HepG2 (cell line): ENCODE data around the gene MRPL42. TPM values are rescaled to one million over a fixed set of nuclear protein-coding genes. Genes with fewer than 3 reads are reported as not detected.
A peak's percentile ranks its signal among the peaks of the same experiment; 100 is the strongest.

ENCODE experiments used
- ATAC-seq: fragments of 200-7000 bp; cut with Tn5 transposase; 3 replicates; pipeline ENCODE4 v1.9.1; 2020; ENCODE audit warnings: mild to moderate bottlenecking, moderate library complexity
- Bru-seq: library from RNA; stranded (reverse); fragments of 400-500 nt; gene quantifications from one replicate; lab custom pipeline; 2021; lab: Mats Ljungman, UMichigan
- BruChase-seq, 2 experiments: library from RNA; stranded (reverse); fragments of 400-500 nt; gene quantifications; one replicate each; lab custom pipeline; 2021; lab: Mats Ljungman, UMichigan
- BruUV-seq: library from RNA; stranded (reverse); fragments of 400-500 nt; replicated peaks from 2 replicates; lab custom pipeline; 2021; lab: Mats Ljungman, UMichigan
- CTCF ChIA-PET: fragments of 300-600 bp; formaldehyde crosslinking; extraction: SDS; loops from one replicate; lab custom pipeline; 2021; ENCODE audit warnings: low total read pairs, inconsistent platforms, low intra/inter-chr PET ratio; lab: Yijun Ruan, JAX
- POLR2A ChIA-PET: fragments of 350-600 bp; sonication (Branson Sonifier 250); formaldehyde crosslinking; loops from one replicate; lab custom pipeline; 2020; ENCODE audit warnings: antibody characterized with exemption, inconsistent platforms; lab: Yijun Ruan, JAX
- DNase-seq: peaks from one replicate; pipeline ENCODE4 v3.0.0-alpha.2; 2015; ENCODE audit warnings: low spot score
- FAIRE-seq: peaks from 3 replicates; lab custom pipeline; 2011; peaks lifted over from hg19 to GRCh38; lab: Jason Lieb, UNC
- H2AFZ ChIP-seq: one replicate; pipeline ENCODE4 v1.6.1; 2011; ENCODE audit warnings: low read length, inconsistent platforms
- H3K27ac ChIP-seq: fragments of 300-600 bp; 3 replicates; pipeline ENCODE4 v1.8.0; 2011; ENCODE audit warnings: mixed run types, mild to moderate bottlenecking, mixed read lengths, low read length, inconsistent platforms; ENCODE audit not compliant: insufficient read depth; ENCODE audit errors: extremely low read length
- H3K27me3 ChIP-seq, 2 experiments: fragments of 200-600 bp in 1 of 2; 2 replicates in 1 of 2; 3 replicates in 1 of 2; pipeline versions ENCODE4 v1.6.0 to v1.8.0; 2011; ENCODE audit warnings: low read length in 2 of 2, mild to moderate bottlenecking in 2 of 2, moderate library complexity in 2 of 2, inconsistent platforms in 1 of 2; ENCODE audit not compliant: insufficient read depth in 2 of 2, control insufficient read depth in 1 of 2
- H3K36me3 ChIP-seq, 2 experiments: fragments of 200-600 bp in 1 of 2; replicated peaks in 1 of 2; 2 replicates in 1 of 2; 3 replicates in 1 of 2; pipeline versions ENCODE4 v1.5.1 to v1.8.0; 2011; ENCODE audit warnings: low read length in 2 of 2, inconsistent platforms in 1 of 2; ENCODE audit not compliant: insufficient read depth in 2 of 2, control insufficient read depth in 1 of 2
- H3K4me1 ChIP-seq: 2 replicates; pipeline ENCODE4 v1.5.1; 2012; ENCODE audit warnings: low read length, inconsistent platforms; ENCODE audit not compliant: insufficient read depth
- H3K4me2 ChIP-seq: 2 replicates; pipeline ENCODE4 v1.6.0; 2011; ENCODE audit warnings: low read depth, low read length, inconsistent platforms
- H3K4me3 ChIP-seq, 3 experiments: fragments of 200-600 bp in 1 of 3; sonication (generic), shearing (Covaris generic) in 1 of 3; replicated peaks in 1 of 3; 2 replicates each; pipeline ENCODE4 v1.5.1; 2011 to 2016; ENCODE audit warnings: low read length in 3 of 3, inconsistent platforms in 2 of 3, low read depth in 2 of 3, mild to moderate bottlenecking in 2 of 3, control low read depth in 1 of 3, mixed read lengths in 1 of 3; ENCODE audit not compliant: insufficient read depth in 1 of 3
- H3K79me2 ChIP-seq: one replicate; pipeline ENCODE4 v1.6.1; 2011; ENCODE audit warnings: low read length, inconsistent platforms; ENCODE audit not compliant: insufficient read depth
- H3K9ac ChIP-seq: 2 replicates; pipeline ENCODE4 v1.6.0; 2011; ENCODE audit warnings: mild to moderate bottlenecking, low read depth, low read length, inconsistent platforms; ENCODE audit not compliant: insufficient read depth
- H3K9me3 ChIP-seq: 2 replicates; pipeline ENCODE4 v1.5.1; 2012; ENCODE audit warnings: mild to moderate bottlenecking, low read length
- H4K20me1 ChIP-seq: 2 replicates; pipeline ENCODE4 v1.6.0; 2011; ENCODE audit warnings: inconsistent platforms, mild to moderate bottlenecking, low read length, moderate library complexity; ENCODE audit not compliant: insufficient read depth
- DNMT3B ChIP-seq: conservative IDR thresholded peaks from 2 replicates; pipeline ENCODE4 v1.6.1; 2016; ENCODE audit warnings: missing biosample characterization, control low read depth
- MED1 ChIP-seq: sonication (generic); formaldehyde crosslinking; IDR thresholded peaks from 2 replicates; pipeline ENCODE4 v1.4.0; 2020; ENCODE audit warnings: missing genetic modification reagents
- NFATC3 ChIP-seq: sonication (generic); formaldehyde crosslinking; IDR thresholded peaks from 2 replicates; pipeline ENCODE4 v1.5.1; 2020; ENCODE audit warnings: mild to moderate bottlenecking, missing genetic modification reagents
- PHF20 ChIP-seq: sonication (generic); formaldehyde crosslinking; IDR thresholded peaks from 2 replicates; pipeline ENCODE4 v1.5.0; 2020; ENCODE audit warnings: mild to moderate bottlenecking, missing genetic modification reagents
- RBM22 ChIP-seq: fragments of 200-400 bp; formaldehyde crosslinking; optimal IDR thresholded peaks from 2 replicates; pipeline ENCODE3; 2017; ENCODE audit warnings: mild to moderate bottlenecking, low read length, moderate library complexity
- TRIM24 ChIP-seq: sonication (generic); formaldehyde crosslinking; IDR thresholded peaks from 2 replicates; pipeline ENCODE4 v1.8.0; 2022; ENCODE audit warnings: mild to moderate bottlenecking, missing genetic modification reagents
- ZNF264 ChIP-seq: sonication (generic); formaldehyde crosslinking; IDR thresholded peaks from 2 replicates; pipeline ENCODE4 v1.4.0; 2020; ENCODE audit warnings: missing genetic modification reagents
- ZNF383 ChIP-seq: sonication (generic); formaldehyde crosslinking; IDR thresholded peaks from 2 replicates; pipeline ENCODE4 v1.4.0; 2020; ENCODE audit warnings: missing genetic modification reagents, mild to moderate bottlenecking, borderline replicate concordance
- ZNF841 ChIP-seq: sonication (generic); formaldehyde crosslinking; IDR thresholded peaks from 2 replicates; pipeline ENCODE4 v1.8.1; 2023; ENCODE audit warnings: missing genetic modification reagents, borderline replicate concordance
- WGBS: methylation state at CpG from one replicate; pipeline ENCODE4 v1.1.6; 2017; ENCODE audit warnings: low lambda C conversion rate; 5-methylcytosine and 5-hydroxymethylcytosine counted together
- in situ Hi-C: cut with HindIII; loops from 2 replicates; pipeline ENCODE4 v1.10.0; 2017; ENCODE audit warnings: low pct_unique_long_range_greater_than_20kb; ENCODE audit not compliant: extremely low pct_ligation_motif_present
- intact Hi-C: fragments of 100-400 bp; cut with micrococcal nuclease; formaldehyde crosslinking; loops from one replicate; pipeline ENCODE4 v1.10.0; 2022; ENCODE audit not compliant: unreplicated experiment
- long read RNA-seq, 2 experiments: library from RNA in 1 of 2; library from polyadenylated mRNA in 1 of 2; stranded (forward) in 1 of 2; unstranded in 1 of 2; transcript quantifications; one replicate each; pipeline ENCODE4 v2.0.0, GENCODE V29; 2019 to 2022
- polyA minus RNA-seq, 3 experiments: library from RNA; depleted of rRNA, polyadenylated mRNA; stranded (reverse); fragments of >200 nt; gene quantifications; 2 replicates each; pipeline ENCODE4 v1.2.3, GENCODE V29; 2011; ENCODE audit warnings: low replicate concordance in 1 of 3
- polyA plus RNA-seq, 8 experiments: library from polyadenylated mRNA; depleted of rRNA in 3 of 8; stranded (reverse) in 7 of 8; unstranded in 1 of 8; fragments of >200 nt; fragmentation: Illumina TruSeq in 4 of 8; extraction: Trizol in 4 of 8; gene quantifications; 2 replicates each; pipeline versions ENCODE4 v1.2.1 to v1.2.3, GENCODE V29; 2011 to 2016; ENCODE audit warnings: low read depth in 4 of 8, missing spikeins in 1 of 8, mixed read lengths in 1 of 8; ENCODE audit not compliant: insufficient read depth in 1 of 8
- total RNA-seq, 5 experiments: library from RNA; depleted of rRNA; stranded (reverse); fragments of >200 nt; fragmentation: Illumina TruSeq; extraction: Trizol; gene quantifications; 2 replicates each; pipeline ENCODE4 v1.2.3, GENCODE V29; 2016; ENCODE audit warnings: low read depth in 1 of 5
- TF ChIP-seq, protein P1 (sequence below): sonication (generic); formaldehyde crosslinking; IDR thresholded peaks from 2 replicates; pipeline ENCODE4 v1.8.0; 2022; ENCODE audit warnings: missing genetic modification reagents, low read depth, mild to moderate bottlenecking, borderline replicate concordance
- TF ChIP-seq, protein P2 (sequence below): fragments of 450-650 bp; IDR thresholded peaks from 2 replicates; pipeline ENCODE4 v1.6.1; 2017; ENCODE audit warnings: mild to moderate bottlenecking
- TF ChIP-seq, protein P3 (sequence below): sonication (generic); formaldehyde crosslinking; conservative IDR thresholded peaks from 2 replicates; pipeline ENCODE4 v1.4.0; 2020; ENCODE audit warnings: missing genetic modification reagents

The MRPL42 gene
- total RNA-seq (2016; rRNA removed; fragmentation: Illumina TruSeq; extraction: Trizol) (148 and 224 TPM in 2 replicates), polyA plus RNA-seq (2011; rRNA removed) (75.4 and 93.3 TPM in 2 replicates), polyA minus RNA-seq (2011; rRNA and poly(A)+ RNA removed; ENCODE audit: low replicate concordance) (23.0 and 26.1 TPM in 2 replicates), Bru-seq, nascent RNA (percentile 85 among the genes with signal in this experiment), BruChase-seq, experiment 1, labeled RNA remaining after a 6-hour chase (percentile 91 among the genes with signal in this experiment), BruChase-seq, experiment 2, labeled RNA remaining after a 2-hour chase (percentile 86 among the genes with signal in this experiment)
- 63.1 and 69.4 TPM in 2 replicates for total RNA-seq (2016; cell fraction: cytosol; rRNA removed; fragmentation: Illumina TruSeq; extraction: Trizol; ENCODE audit: low read depth)
- total RNA-seq (2016; cell fraction: insoluble cytoplasmic fraction; rRNA removed; fragmentation: Illumina TruSeq; extraction: Trizol) = 148 and 233 TPM in 2 replicates
- total RNA-seq (2016; cell fraction: membrane; rRNA removed; fragmentation: Illumina TruSeq; extraction: Trizol) = 119 and 120 TPM in 2 replicates
- total RNA-seq (2016; cell fraction: nucleus; rRNA removed; fragmentation: Illumina TruSeq; extraction: Trizol) = 72.3 and 83.9 TPM in 2 replicates
- 44.4 and 77.9 TPM in 2 replicates for polyA plus RNA-seq (2011; cell fraction: cytosol; rRNA removed)
- 21.4 and 32.1 TPM in 2 replicates for polyA plus RNA-seq (2011; cell fraction: nucleus; rRNA removed)
- polyA plus RNA-seq (2012) = 77.4 and 156 TPM in 2 replicates
- 62.5 and 71.1 TPM in 2 replicates for polyA plus RNA-seq (2016; cell fraction: cytosol; fragmentation: Illumina TruSeq; extraction: Trizol; ENCODE audit: low read depth)
- polyA plus RNA-seq (2016; cell fraction: insoluble cytoplasmic fraction; fragmentation: Illumina TruSeq; extraction: Trizol; ENCODE audit: low read depth) = 198 and 212 TPM in 2 replicates
- polyA plus RNA-seq (2016; cell fraction: membrane; fragmentation: Illumina TruSeq; extraction: Trizol; ENCODE audit: low read depth) = 87.3 and 92.4 TPM in 2 replicates
- polyA plus RNA-seq (2016; cell fraction: nucleus; fragmentation: Illumina TruSeq; extraction: Trizol; ENCODE audit: insufficient read depth, low read depth) = 78.8 and 79.9 TPM in 2 replicates
- polyA minus RNA-seq (2011; cell fraction: cytosol; rRNA and poly(A)+ RNA removed) = 48.1 and 52.1 TPM in 2 replicates
- 61.4 and 110 TPM in 2 replicates for polyA minus RNA-seq (2011; cell fraction: nucleus; rRNA and poly(A)+ RNA removed)
- long read RNA-seq, experiment 1, full-length matches to known transcripts = 129 of 148 reads
- long read RNA-seq, experiment 1, partial matches to known transcripts = 14 of 148 reads
- long read RNA-seq, experiment 1, other reads (novel, unspliced or antisense) = 5 of 148 reads
- long read RNA-seq, experiment 2, full-length matches to known transcripts = 28 of 85 reads
- long read RNA-seq, experiment 2, partial matches to known transcripts = 4 of 85 reads
- long read RNA-seq, experiment 2, other reads (novel, unspliced or antisense) = 53 of 85 reads

DNA sequence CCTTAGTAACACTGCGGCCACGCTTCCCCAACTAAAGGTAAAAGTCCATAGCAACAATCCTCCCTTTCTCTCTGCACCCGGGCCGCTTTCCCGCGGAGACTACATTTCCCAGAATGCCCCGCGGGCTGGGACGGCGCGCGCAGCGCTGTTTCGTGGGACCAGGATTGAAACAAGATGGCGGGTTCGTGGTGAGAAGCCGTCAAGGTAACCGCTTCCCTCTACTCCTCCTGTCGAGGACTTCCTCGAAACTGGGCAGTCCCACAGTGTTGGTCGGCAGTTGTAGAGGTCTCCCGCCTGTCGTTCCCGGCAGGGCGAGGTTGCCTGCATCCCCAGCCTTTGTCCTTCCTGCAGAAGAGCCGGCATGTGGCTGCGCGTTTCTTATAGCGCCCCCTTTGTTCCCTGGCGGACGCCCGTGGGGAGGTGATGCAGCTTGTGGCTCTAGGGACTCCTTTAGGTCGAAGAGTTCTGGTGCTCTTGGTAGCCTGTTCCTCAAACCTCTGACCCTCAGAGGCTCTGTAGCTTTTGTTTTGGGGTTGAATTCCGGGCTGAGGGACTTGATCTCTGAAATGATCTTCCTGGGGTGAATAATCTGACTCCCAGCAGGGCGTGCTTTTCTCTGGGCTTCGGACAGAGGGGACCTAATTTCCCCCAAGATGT lies at the start of gene MRPL42:
MRPL42 (plus strand) TSS at position 164 of the 657 bp plus-strand sequence. CDS start 1,772 bp downstream, outside the sequence.
- H2AFZ ChIP-seq = no peak within 1 kb of the TSS
- ChIA-PET CTCF (no interaction called here), POLR2A (interaction anchor here (0.7 to 2.0 kb wide), 7 partner anchors 16 to 1068 kb away, joined by 3 to 8 read pairs (median 4); partner anchors contain the start of gene UBE2N)
- peaks cover 4 to 17% of the 10 kb centered on the region in 2 experiments; a peak in 4 of 5 replicates for H3K36me3 ChIP-seq
- peak within 1 kb of the TSS; percentile 91 for H3K9ac ChIP-seq
- FAIRE-seq (peak; percentile 90), ATAC-seq (peak; percentile 94), DNase-seq (peak; percentile 85)
- peak within 1 kb of the TSS; percentile 77 for H3K4me2 ChIP-seq
- 0% methylated on average over 12 of the region's 36 CpGs for WGBS
- H3K79me2 ChIP-seq = peaks cover 52% of the 10 kb centered on the region
- no peaks in the 10 kb centered on the region for H3K9me3 ChIP-seq
- H3K4me3 ChIP-seq = peak within 1 kb of the TSS; percentile 78 to 92 (median 88)
- BruUV-seq = TSS peak; percentile 64
- intact Hi-C loops (loop anchor here (1.0 kb wide), 1 partner anchor 25 kb away; no protein-coding TSS in a partner anchor), in situ Hi-C loops (no loop called here)
- peaks cover 74% of the 10 kb centered on the region for H3K4me1 ChIP-seq
- H3K27me3 ChIP-seq = no peaks in the 10 kb centered on the region; a peak in 1 of 5 replicates
- H4K20me1 ChIP-seq = peaks cover 5% of the 10 kb centered on the region; the same call in 1 of the 2 replicates
- peak within 1 kb of the TSS; percentile 95 for H3K27ac ChIP-seq
- TF ChIP-seq PHF20 (CRISPR knock-in tag) (peak; percentile 62), TRIM24 (CRISPR knock-in tag) (no peak), DNMT3B (CRISPR knock-in tag) (no peak), NFATC3 (CRISPR knock-in tag) (0 out of 2 replicates have a peak, but pooled peaks have one; percentile 43), RBM22 (no peak), ZNF264 (CRISPR knock-in tag) (no peak), ZNF383 (no peak; the same call in 1 of the 2 replicates), ZNF841 (CRISPR knock-in tag) (no peak), MED1 (CRISPR knock-in tag) (peak; percentile 60)
- TF ChIP-seq, protein P1, sequence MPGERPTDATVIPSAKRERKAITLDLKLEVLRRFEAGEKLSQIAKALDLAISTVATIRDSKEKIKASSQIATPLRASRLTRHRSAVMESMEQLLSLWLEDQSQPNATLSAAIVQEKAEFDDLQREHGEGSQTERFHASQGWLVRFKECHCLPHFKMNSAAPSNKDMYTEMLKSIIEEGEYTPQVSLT (CRISPR knock-in tag) = no peak
- TF ChIP-seq, protein P2, sequence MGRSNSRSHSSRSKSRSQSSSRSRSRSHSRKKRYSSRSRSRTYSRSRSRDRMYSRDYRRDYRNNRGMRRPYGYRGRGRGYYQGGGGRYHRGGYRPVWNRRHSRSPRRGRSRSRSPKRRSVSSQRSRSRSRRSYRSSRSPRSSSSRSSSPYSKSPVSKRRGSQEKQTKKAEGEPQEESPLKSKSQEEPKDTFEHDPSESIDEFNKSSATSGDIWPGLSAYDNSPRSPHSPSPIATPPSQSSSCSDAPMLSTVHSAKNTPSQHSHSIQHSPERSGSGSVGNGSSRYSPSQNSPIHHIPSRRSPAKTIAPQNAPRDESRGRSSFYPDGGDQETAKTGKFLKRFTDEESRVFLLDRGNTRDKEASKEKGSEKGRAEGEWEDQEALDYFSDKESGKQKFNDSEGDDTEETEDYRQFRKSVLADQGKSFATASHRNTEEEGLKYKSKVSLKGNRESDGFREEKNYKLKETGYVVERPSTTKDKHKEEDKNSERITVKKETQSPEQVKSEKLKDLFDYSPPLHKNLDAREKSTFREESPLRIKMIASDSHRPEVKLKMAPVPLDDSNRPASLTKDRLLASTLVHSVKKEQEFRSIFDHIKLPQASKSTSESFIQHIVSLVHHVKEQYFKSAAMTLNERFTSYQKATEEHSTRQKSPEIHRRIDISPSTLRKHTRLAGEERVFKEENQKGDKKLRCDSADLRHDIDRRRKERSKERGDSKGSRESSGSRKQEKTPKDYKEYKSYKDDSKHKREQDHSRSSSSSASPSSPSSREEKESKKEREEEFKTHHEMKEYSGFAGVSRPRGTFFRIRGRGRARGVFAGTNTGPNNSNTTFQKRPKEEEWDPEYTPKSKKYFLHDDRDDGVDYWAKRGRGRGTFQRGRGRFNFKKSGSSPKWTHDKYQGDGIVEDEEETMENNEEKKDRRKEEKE = no peak
- TF ChIP-seq, protein P3, sequence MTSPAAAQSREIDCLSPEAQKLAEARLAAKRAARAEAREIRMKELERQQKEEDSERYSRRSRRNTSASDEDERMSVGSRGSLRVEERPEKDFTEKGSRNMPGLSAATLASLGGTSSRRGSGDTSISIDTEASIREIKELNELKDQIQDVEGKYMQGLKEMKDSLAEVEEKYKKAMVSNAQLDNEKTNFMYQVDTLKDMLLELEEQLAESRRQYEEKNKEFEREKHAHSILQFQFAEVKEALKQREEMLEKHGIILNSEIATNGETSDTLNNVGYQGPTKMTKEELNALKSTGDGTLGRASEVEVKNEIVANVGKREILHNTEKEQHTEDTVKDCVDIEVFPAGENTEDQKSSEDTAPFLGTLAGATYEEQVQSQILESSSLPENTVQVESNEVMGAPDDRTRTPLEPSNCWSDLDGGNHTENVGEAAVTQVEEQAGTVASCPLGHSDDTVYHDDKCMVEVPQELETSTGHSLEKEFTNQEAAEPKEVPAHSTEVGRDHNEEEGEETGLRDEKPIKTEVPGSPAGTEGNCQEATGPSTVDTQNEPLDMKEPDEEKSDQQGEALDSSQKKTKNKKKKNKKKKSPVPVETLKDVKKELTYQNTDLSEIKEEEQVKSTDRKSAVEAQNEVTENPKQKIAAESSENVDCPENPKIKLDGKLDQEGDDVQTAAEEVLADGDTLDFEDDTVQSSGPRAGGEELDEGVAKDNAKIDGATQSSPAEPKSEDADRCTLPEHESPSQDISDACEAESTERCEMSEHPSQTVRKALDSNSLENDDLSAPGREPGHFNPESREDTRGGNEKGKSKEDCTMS (CRISPR knock-in tag) = 0 out of 2 replicates have a peak, but pooled peaks have one; percentile 59
